Choroid plexus epithelial cell (primary cell): ENCODE results near the gene NGDN.

Experiments
- DNase-seq: peaks from one replicate; pipeline ENCODE4 v3.0.0-alpha.2; 2010; ENCODE audit warnings: low read depth
- H3K4me3 ChIP-seq: 2 replicates; pipeline ENCODE4 v1.5.1; 2011; ENCODE audit warnings: low read depth, mild to moderate bottlenecking, control low read depth, low read length, moderate library complexity
- CTCF ChIP-seq: conservative IDR thresholded peaks from 2 replicates; pipeline ENCODE4 v1.5.1; 2011; ENCODE audit warnings: low read depth, mild to moderate bottlenecking, control low read depth, inconsistent platforms, low read length, moderate library complexity

Gene NGDN

DNA sequence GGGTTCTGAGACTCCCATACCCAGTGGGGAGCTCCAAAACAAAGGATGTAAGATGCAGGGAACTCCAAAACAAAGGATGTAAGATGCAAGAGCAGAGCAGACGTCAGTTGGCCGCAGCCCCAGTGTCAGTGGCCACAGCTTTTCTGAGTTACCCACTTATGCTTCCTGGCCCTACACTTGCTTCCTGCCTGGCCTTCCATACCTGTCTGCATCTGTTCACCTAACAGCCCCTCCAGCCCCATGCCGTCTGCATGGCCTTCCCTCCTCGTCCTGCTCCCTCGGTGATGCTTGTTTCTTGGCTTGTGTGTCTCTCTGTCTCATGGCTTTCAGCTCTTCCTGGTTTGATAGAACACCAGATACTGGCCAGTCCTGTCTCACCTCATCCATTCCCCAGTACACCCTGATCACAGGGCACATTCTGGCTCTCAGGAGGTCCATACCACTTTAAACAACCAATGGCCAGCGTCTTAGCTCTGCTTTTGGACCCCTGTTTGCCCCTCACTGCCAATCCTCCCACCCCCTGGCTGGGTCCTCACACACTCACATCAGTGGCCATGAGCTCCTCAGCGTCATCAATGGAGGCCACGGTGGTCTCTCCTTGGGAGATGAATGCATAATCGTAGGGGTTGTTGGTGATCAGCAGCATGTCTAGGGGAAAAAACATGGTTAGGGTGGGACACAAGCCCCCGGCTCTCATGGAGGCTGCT is 39.3 kb upstream of the NGDN start:
- no peak for TF ChIP-seq CTCF
- no peak for DNase-seq
- H3K4me3 ChIP-seq, result no peak overlapping the region

GRCh38 chr14:23430723-23431085 is 38.8 kb upstream of the NGDN start:
- H3K4me3 ChIP-seq, result no peak overlapping the region
- TF ChIP-seq CTCF, result no peak
- DNase-seq, result peak; percentile 14

DNA sequence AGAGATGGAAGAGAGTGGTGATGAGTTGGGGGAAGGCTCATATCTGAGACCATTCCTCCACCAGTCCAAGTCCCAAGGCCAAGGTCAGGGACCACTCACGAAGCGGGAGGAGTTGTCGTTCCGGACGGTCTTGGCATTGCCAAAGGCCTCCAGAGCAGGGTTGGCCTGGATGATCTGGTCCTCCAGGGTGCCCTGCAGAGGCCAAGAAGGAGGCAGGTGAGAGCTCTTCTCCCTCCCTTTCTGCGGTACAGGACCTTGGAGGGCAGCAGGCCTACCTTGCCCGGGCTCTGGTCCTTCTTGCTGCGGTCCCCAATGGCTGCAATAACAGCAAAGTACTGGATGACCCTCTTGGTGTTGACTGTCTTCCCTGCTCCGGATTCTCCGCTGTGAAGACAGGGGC is 38.0 kb upstream of the NGDN start:
- TF ChIP-seq CTCF, result no peak
- H3K4me3 ChIP-seq, result no peak overlapping the region
- no peak for DNase-seq

DNA sequence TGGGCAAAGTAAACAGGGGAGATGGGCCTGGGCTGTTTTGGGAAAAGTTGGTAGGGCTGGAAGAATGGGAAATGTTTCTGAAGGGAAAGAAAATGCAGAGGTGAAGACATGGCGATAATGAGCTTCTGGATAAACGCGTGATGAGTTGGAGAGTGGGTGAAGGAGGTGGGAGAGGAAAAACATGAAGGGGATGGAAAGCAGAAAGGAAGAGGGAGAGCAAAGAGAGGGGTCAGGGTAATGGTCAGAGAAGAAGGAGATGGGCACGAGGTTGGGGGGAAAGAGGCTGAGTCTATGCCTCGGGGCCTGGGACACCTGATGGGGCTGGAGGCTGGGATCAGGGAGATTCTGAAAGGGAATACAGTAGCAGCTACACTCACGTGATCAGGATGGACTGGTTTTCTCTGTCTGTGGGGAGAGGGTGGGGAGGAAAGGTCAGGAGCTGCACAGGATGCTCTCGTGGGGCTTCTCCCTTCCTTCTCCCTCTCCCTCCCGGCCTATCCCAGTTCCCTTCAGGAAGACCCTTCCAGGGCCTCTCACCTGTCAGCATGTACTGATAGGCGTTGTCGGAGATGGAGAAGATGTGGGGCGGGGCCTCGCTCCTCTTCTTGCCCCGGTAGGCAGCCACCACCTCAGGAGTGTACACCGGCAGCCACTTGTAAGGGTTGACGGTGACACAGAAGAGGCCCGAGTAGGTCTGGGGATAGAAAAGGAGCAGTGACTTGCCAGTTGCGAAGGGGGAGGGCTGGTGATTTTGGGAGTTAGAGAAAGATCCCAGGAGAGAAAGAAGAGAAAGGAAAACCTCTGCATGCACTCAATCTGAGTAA is 37.2 kb upstream of the NGDN start:
- H3K4me3 ChIP-seq, result no peak overlapping the region
- DNase-seq, result no peak
- TF ChIP-seq CTCF, result no peak

DNA sequence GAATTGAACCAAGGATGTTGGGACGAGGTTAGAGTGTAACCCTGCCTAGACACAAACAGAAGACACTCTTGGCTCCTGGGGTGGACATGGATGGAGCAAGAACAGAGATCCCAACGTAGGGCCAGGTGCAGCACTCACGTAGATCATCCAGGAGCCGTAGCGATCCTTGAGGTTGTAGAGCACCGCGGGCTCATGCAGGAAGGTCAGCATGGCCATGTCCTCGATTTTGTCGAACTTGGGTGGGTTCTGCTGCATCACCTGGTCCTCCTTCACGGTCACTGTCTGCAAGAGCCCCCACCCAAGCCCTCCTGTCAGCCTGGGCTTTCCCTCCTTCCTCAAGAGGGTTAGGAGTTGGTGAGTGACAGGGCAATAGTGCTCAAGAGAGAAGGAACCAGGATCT is 36.6 kb upstream of the NGDN start:
- no peak overlapping the region for H3K4me3 ChIP-seq
- DNase-seq, result no peak
- TF ChIP-seq CTCF, result no peak

GRCh38 chr14:23433457-23433856 is 36.0 kb upstream of the NGDN start:
- no peak for TF ChIP-seq CTCF
- no peak overlapping the region for H3K4me3 ChIP-seq
- no peak for DNase-seq
